NCI-H2081 (cell line): ENCODE results near the gene OR51L1.

Experiments used
- DNase-seq, 2 experiments: peaks; one replicate each; lab custom pipeline; 2025; lab: John Stamatoyannopoulos, UW

OR51L1 gene

GRCh38 chr11:5046754-5047330 lies 52.2 kb downstream of the OR51L1 start:
- no peak for DNase-seq
